GM12872 (cell line): Measurements from ENCODE around the gene SPATA32.

ENCODE experiments used
- TF ChIP-seq, protein P1 (sequence below): IDR thresholded peaks from 3 replicates; pipeline ENCODE4 v1.5.1; 2011; ENCODE audit warnings: low read depth, mild to moderate bottlenecking, low read length, moderate library complexity; ENCODE audit not compliant: insufficient read depth

The SPATA32 gene

GRCh38 chr17:45246338-45246737 lies 15.6 kb downstream of the SPATA32 start:
- TF ChIP-seq, protein P1, sequence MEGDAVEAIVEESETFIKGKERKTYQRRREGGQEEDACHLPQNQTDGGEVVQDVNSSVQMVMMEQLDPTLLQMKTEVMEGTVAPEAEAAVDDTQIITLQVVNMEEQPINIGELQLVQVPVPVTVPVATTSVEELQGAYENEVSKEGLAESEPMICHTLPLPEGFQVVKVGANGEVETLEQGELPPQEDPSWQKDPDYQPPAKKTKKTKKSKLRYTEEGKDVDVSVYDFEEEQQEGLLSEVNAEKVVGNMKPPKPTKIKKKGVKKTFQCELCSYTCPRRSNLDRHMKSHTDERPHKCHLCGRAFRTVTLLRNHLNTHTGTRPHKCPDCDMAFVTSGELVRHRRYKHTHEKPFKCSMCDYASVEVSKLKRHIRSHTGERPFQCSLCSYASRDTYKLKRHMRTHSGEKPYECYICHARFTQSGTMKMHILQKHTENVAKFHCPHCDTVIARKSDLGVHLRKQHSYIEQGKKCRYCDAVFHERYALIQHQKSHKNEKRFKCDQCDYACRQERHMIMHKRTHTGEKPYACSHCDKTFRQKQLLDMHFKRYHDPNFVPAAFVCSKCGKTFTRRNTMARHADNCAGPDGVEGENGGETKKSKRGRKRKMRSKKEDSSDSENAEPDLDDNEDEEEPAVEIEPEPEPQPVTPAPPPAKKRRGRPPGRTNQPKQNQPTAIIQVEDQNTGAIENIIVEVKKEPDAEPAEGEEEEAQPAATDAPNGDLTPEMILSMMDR, result no peak

GRCh38 chr17:45244725-45245656 lies 16.9 kb downstream of the SPATA32 start:
- TF ChIP-seq, protein P1, result no peak

GRCh38 chr17:45243750-45244149 lies 18.1 kb downstream of the SPATA32 start:
- TF ChIP-seq, protein P1, result no peak

- TF ChIP-seq, protein P1, result no peak
Measured at GRCh38 chr17:45242029-45242414, 19.9 kb downstream of the SPATA32 start.

- TF ChIP-seq, protein P1, result no peak
Measured at GRCh38 chr17:45241328-45242028, 20.4 kb downstream of the SPATA32 start.

- TF ChIP-seq, protein P1, result no peak
Measured at GRCh38 chr17:45240905-45241327, 21.0 kb downstream of the SPATA32 start.

DNA sequence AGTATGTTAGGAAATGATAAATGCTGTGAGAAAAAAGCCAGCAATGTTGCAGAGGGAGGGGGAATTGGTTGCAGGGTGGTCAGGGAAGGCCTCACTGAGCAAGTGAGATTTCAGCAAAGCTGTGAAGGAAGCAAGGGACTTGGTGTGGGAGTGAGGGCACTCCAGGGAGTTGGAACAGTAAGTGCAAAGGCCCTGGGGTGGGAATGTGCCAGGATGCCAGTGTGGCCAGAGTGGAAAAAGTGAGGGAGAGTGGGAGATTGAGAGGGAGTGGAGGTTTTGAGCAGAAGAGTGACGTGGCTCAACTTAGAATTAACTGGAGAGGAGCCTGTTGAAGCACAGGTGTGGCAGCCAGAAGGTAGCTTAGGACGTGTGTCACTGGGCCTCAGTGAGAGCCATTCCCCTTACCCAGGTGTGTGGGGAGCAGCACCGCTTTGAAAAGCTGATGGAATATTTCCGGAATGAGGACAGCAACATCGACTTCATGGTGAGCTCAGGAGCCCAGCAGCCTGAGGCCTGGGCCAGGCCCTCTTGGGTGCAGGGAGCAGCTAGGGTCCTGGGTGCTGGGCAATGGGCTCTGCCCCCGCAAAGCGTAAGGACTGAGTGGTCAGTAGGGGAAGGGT lies 23.6 kb downstream of the SPATA32 start:
- TF ChIP-seq, protein P1, result no peak
